HepG2 (cell line): ENCODE data around the gene PBX2. TPM values are rescaled to one million over a fixed set of nuclear protein-coding genes. Genes with fewer than 3 reads are reported as not detected.

Experiments used
- ARNT ChIP-seq: fragments of 450-650 bp; IDR thresholded peaks from 2 replicates; pipeline ENCODE4 v1.6.1; 2017
- CREM ChIP-seq, 2 experiments: sonication (generic) in 1 of 2; formaldehyde crosslinking in 1 of 2; IDR thresholded peaks; 2 replicates each; pipeline versions ENCODE4 v1.4.0 to v1.6.1; 2016 to 2020; ENCODE audit warnings: antibody characterized with exemption in 1 of 2, mild to moderate bottlenecking in 1 of 2, missing genetic modification reagents in 1 of 2
- EEA1 ChIP-seq: sonication (generic); formaldehyde crosslinking; IDR thresholded peaks from 2 replicates; pipeline ENCODE4 v1.5.1; 2020; ENCODE audit warnings: mild to moderate bottlenecking, missing genetic modification reagents, borderline replicate concordance
- FOXK2 ChIP-seq: fragments of 450-650 bp; IDR thresholded peaks from 2 replicates; pipeline ENCODE4 v1.6.1; 2016
- FOXO1 ChIP-seq: sonication (generic); formaldehyde crosslinking; IDR thresholded peaks from 2 replicates; pipeline ENCODE4 v1.4.0; 2020; ENCODE audit warnings: missing genetic modification reagents
- GMEB2 ChIP-seq: IDR thresholded peaks from 2 replicates; pipeline ENCODE4 v1.6.1; 2016; ENCODE audit warnings: missing biosample characterization, missing genetic modification reagents, low read depth
- KDM2A ChIP-seq: sonication (generic); formaldehyde crosslinking; IDR thresholded peaks from 2 replicates; pipeline ENCODE4 v1.4.0; 2020; ENCODE audit warnings: low read depth, missing genetic modification reagents, borderline replicate concordance
- KDM6A ChIP-seq: IDR thresholded peaks from 2 replicates; pipeline ENCODE4 v1.6.1; 2016; ENCODE audit warnings: low read depth
- KLF16 ChIP-seq, 2 experiments: sonication (generic) in 1 of 2; formaldehyde crosslinking in 1 of 2; IDR thresholded peaks; 2 replicates each; pipeline versions ENCODE4 v1.6.1 to v1.8.0; 2016 to 2023; ENCODE audit warnings: missing genetic modification reagents in 2 of 2, missing compliant biosample characterization in 1 of 2
- MLX ChIP-seq: IDR thresholded peaks from 2 replicates; pipeline ENCODE4 v1.6.1; 2016
- NCOA5 ChIP-seq: sonication (generic); formaldehyde crosslinking; IDR thresholded peaks from 2 replicates; pipeline ENCODE4 v1.4.0; 2020; ENCODE audit warnings: missing genetic modification reagents
- NFIB ChIP-seq: sonication (generic); formaldehyde crosslinking; IDR thresholded peaks from 2 replicates; pipeline ENCODE4 v1.9.0; 2021; ENCODE audit warnings: missing genetic modification reagents, mild to moderate bottlenecking, borderline replicate concordance
- NR2C2 ChIP-seq: sonication (generic); formaldehyde crosslinking; IDR thresholded peaks from 2 replicates; pipeline ENCODE4 v1.4.0; 2020; ENCODE audit warnings: missing genetic modification reagents, mild to moderate bottlenecking, moderate library complexity, borderline replicate concordance
- NR2F1 ChIP-seq, 2 experiments: fragments of 450-650 bp in 1 of 2; formaldehyde crosslinking in 1 of 2; IDR thresholded peaks; 2 replicates each; pipeline versions ENCODE4 v1.5.0 to v1.6.1; 2016 to 2020; ENCODE audit warnings: mild to moderate bottlenecking in 1 of 2, missing compliant biosample characterization in 1 of 2, missing genetic modification reagents in 1 of 2, moderate library complexity in 1 of 2
- PBX2 ChIP-seq: IDR thresholded peaks from 2 replicates; pipeline ENCODE4 v1.6.1; 2016; ENCODE audit warnings: control low read depth
- TARDBP ChIP-seq: sonication (generic); formaldehyde crosslinking; IDR thresholded peaks from 2 replicates; pipeline ENCODE4 v1.8.0; 2022; ENCODE audit warnings: mild to moderate bottlenecking, missing genetic modification reagents
- ZBTB3 ChIP-seq: sonication (generic); formaldehyde crosslinking; IDR thresholded peaks from 2 replicates; pipeline ENCODE4 v1.4.0; 2020; ENCODE audit warnings: low read depth, mild to moderate bottlenecking, moderate library complexity, missing genetic modification reagents, borderline replicate concordance
- ZBTB44 ChIP-seq: sonication (generic); formaldehyde crosslinking; IDR thresholded peaks from 2 replicates; pipeline ENCODE4 v1.4.0; 2020; ENCODE audit warnings: missing genetic modification reagents
- ZBTB7B ChIP-seq: sonication (generic); formaldehyde crosslinking; IDR thresholded peaks from 2 replicates; pipeline ENCODE4 v1.4.0; 2020; ENCODE audit warnings: missing genetic modification reagents
- ZFP36L1 ChIP-seq: sonication (generic); formaldehyde crosslinking; IDR thresholded peaks from 2 replicates; pipeline ENCODE4 v1.8.0; 2022; ENCODE audit warnings: mild to moderate bottlenecking, missing genetic modification reagents, moderate library complexity
- ZMAT5 ChIP-seq: sonication (generic); formaldehyde crosslinking; IDR thresholded peaks from 2 replicates; pipeline ENCODE4 v1.5.0; 2020; ENCODE audit warnings: mild to moderate bottlenecking, low read depth, missing genetic modification reagents, borderline replicate concordance
- ZNF44 ChIP-seq: sonication (generic); formaldehyde crosslinking; IDR thresholded peaks from 2 replicates; pipeline ENCODE4 v1.5.1; 2020; ENCODE audit warnings: mild to moderate bottlenecking, missing genetic modification reagents
- ZNF441 ChIP-seq: sonication (generic); formaldehyde crosslinking; IDR thresholded peaks from 2 replicates; pipeline ENCODE4 v1.7.0; 2021; ENCODE audit warnings: missing genetic modification reagents, borderline replicate concordance
- ZNF670 ChIP-seq: sonication (generic); formaldehyde crosslinking; IDR thresholded peaks from 2 replicates; pipeline ENCODE4 v1.8.0; 2022; ENCODE audit warnings: mild to moderate bottlenecking, missing genetic modification reagents, borderline replicate concordance
- ZNF775 ChIP-seq: sonication (generic); formaldehyde crosslinking; IDR thresholded peaks from 2 replicates; pipeline ENCODE4 v1.4.0; 2020; ENCODE audit warnings: missing genetic modification reagents, mild to moderate bottlenecking, moderate library complexity, borderline replicate concordance
- polyA plus RNA-seq, 8 experiments: library from polyadenylated mRNA; depleted of rRNA in 3 of 8; stranded (reverse) in 7 of 8; unstranded in 1 of 8; fragments of >200 nt; fragmentation: Illumina TruSeq in 4 of 8; extraction: Trizol in 4 of 8; gene quantifications; 2 replicates each; pipeline versions ENCODE4 v1.2.1 to v1.2.3, GENCODE V29; 2011 to 2016; ENCODE audit warnings: low read depth in 4 of 8, missing spikeins in 1 of 8, mixed read lengths in 1 of 8; ENCODE audit not compliant: insufficient read depth in 1 of 8
- total RNA-seq, 5 experiments: library from RNA; depleted of rRNA; stranded (reverse); fragments of >200 nt; fragmentation: Illumina TruSeq; extraction: Trizol; gene quantifications; 2 replicates each; pipeline ENCODE4 v1.2.3, GENCODE V29; 2016; ENCODE audit warnings: low read depth in 1 of 5

The PBX2 gene
- total and polyA plus RNA-seq, 2 of the 13 experiments (the other 11 are each of a cell fraction or from before 2014, with no cell fraction given), result 42.3 to 77.8 TPM

- TF ChIP-seq NR2F1 (CRISPR knock-in tag; IDR thresholded peaks at IDR 0.05) (no peak), NR2C2 (CRISPR knock-in tag) (peak; percentile 37; the same call in 1 of the 2 replicates), KDM2A (CRISPR knock-in tag) (no peak), CREM (IDR thresholded peaks at IDR 0.05) (peak; percentile 34; the same call in 1 of the 2 replicates), CREM (CRISPR knock-in tag; IDR thresholded peaks at IDR 0.05) (no peak), ZBTB7B (CRISPR knock-in tag) (peak; percentile 76), ZNF44 (CRISPR knock-in tag) (no peak), ZFP36L1 (no peak), NCOA5 (CRISPR knock-in tag) (no peak), PBX2 (CRISPR knock-in tag) (no peak), EEA1 (CRISPR knock-in tag) (peak; percentile 25; the same call in 1 of the 2 replicates), ZNF441 (CRISPR knock-in tag) (peak; percentile 50; the same call in 1 of the 2 replicates), ZMAT5 (CRISPR knock-in tag) (no peak), GMEB2 (no peak), FOXO1 (CRISPR knock-in tag) (peak; percentile 43; the same call in 1 of the 2 replicates), KDM6A (CRISPR knock-in tag) (0 out of 2 replicates have a peak, but pooled peaks have one; percentile 9), ZBTB3 (no peak), ZBTB44 (no peak), KLF16 (CRISPR knock-in tag; IDR thresholded peaks at IDR 0.05) (no peak), ZNF775 (CRISPR knock-in tag) (no peak), TARDBP (0 out of 2 replicates have a peak, but pooled peaks have one; percentile 20), ZNF670 (CRISPR knock-in tag) (0 out of 2 replicates have a peak, but pooled peaks have one; percentile 23), FOXK2 (0 out of 2 replicates have a peak, but pooled peaks have one; percentile 26), ARNT (no peak), MLX (CRISPR knock-in tag) (no peak), NFIB (no peak)
These were observed at the start of gene PBX2 (continued) for GRCh38 chr6:32190054-32190851.
